HEK293 (cell line): ENCODE results near the gene NIPAL1.

ENCODE experiments used
- CTCF ChIA-PET: fragments of 350-600 bp; formaldehyde crosslinking; extraction: SDS; loops from one replicate; lab custom pipeline; 2021; ENCODE audit warnings: antibody characterized with exemption; lab: Yijun Ruan, JAX
- POLR2A ChIA-PET: fragments of 300-600 bp; formaldehyde crosslinking; extraction: SDS; loops from one replicate; lab custom pipeline; 2020; ENCODE audit warnings: antibody characterized with exemption, inconsistent platforms; lab: Yijun Ruan, JAX
- H3K27ac ChIP-seq: fragments of 200-500 bp; sonication (Bioruptor generic); 2 replicates; pipeline ENCODE4 v1.5.1; 2014; ENCODE audit warnings: low read depth, low read length, control low read depth, inconsistent platforms; ENCODE audit errors: extremely low read depth
- H3K36me3 ChIP-seq, 2 experiments: fragments of 200-500 bp in 1 of 2; sonication (Bioruptor generic) in 1 of 2; 1 replicate in 1 of 2; 2 replicates in 1 of 2; pipeline ENCODE4 v1.5.1; 2014 to 2017; ENCODE audit warnings: inconsistent platforms in 2 of 2, low read length in 2 of 2; ENCODE audit not compliant: control insufficient read depth in 2 of 2, insufficient read depth in 1 of 2
- H3K4me1 ChIP-seq: fragments of 200-500 bp; sonication (Bioruptor generic); 2 replicates; pipeline ENCODE4 v1.5.1; 2014; ENCODE audit warnings: mild to moderate bottlenecking, low read length, inconsistent platforms; ENCODE audit not compliant: control insufficient read depth, insufficient read depth
- H3K4me3 ChIP-seq: 2 replicates; pipeline ENCODE4 v1.5.1; 2011; ENCODE audit warnings: low read depth, mild to moderate bottlenecking, control low read depth, low read length, moderate library complexity
- H3K9me3 ChIP-seq: fragments of 200-500 bp; sonication (Bioruptor generic); 2 replicates; pipeline ENCODE4 v1.5.1; 2014; ENCODE audit warnings: low read depth, low read length, inconsistent platforms; ENCODE audit not compliant: control insufficient read depth, insufficient read depth
- EGR2 ChIP-seq: fragments of 450-650 bp; formaldehyde crosslinking; IDR thresholded peaks from 2 replicates; pipeline ENCODE4 v1.5.1; 2016; ENCODE audit warnings: low read depth, missing biosample characterization, missing genetic modification characterization
- IKZF3 ChIP-seq: fragments of 450-650 bp; IDR thresholded peaks from 2 replicates; pipeline ENCODE4 v1.5.0; 2018; ENCODE audit warnings: missing biosample characterization, mild to moderate bottlenecking, missing genetic modification characterization, moderate library complexity
- KLF10 ChIP-seq: fragments of 450-650 bp; IDR thresholded peaks from 2 replicates; pipeline ENCODE4 v1.5.1; 2018; ENCODE audit warnings: missing biosample characterization, mild to moderate bottlenecking, missing genetic modification characterization
- MEIS1 ChIP-seq: sonication (generic); formaldehyde crosslinking; IDR thresholded peaks from 2 replicates; pipeline ENCODE4 v1.8.1; 2022; ENCODE audit warnings: missing genetic modification reagents, mild to moderate bottlenecking, borderline replicate concordance
- SCRT2 ChIP-seq: fragments of 450-650 bp; formaldehyde crosslinking; IDR thresholded peaks from 2 replicates; pipeline ENCODE4 v1.5.1; 2016; ENCODE audit warnings: missing biosample characterization, missing genetic modification characterization
- TRIM28 ChIP-seq: IDR thresholded peaks from 2 replicates; pipeline ENCODE4 v1.6.1; 2011; ENCODE audit warnings: low read length, control low read depth, borderline replicate concordance
- ZNF114 ChIP-seq: fragments of 450-650 bp; formaldehyde crosslinking; IDR thresholded peaks from 2 replicates; pipeline ENCODE4 v1.5.0; 2017; ENCODE audit warnings: missing biosample characterization, missing genetic modification characterization
- ZNF155 ChIP-seq: fragments of 450-650 bp; formaldehyde crosslinking; IDR thresholded peaks from 2 replicates; pipeline ENCODE4 v1.5.1; 2016; ENCODE audit warnings: missing biosample characterization, missing genetic modification characterization
- ZNF184 ChIP-seq: fragments of 450-650 bp; IDR thresholded peaks from 2 replicates; pipeline ENCODE4 v1.5.1; 2018; ENCODE audit warnings: missing biosample characterization, mild to moderate bottlenecking, missing genetic modification characterization
- ZNF202 ChIP-seq: fragments of 450-650 bp; formaldehyde crosslinking; IDR thresholded peaks from 2 replicates; pipeline ENCODE4 v1.5.1; 2016; ENCODE audit warnings: missing biosample characterization, missing genetic modification characterization, borderline replicate concordance
- ZNF214 ChIP-seq: fragments of 450-650 bp; formaldehyde crosslinking; IDR thresholded peaks from 2 replicates; pipeline ENCODE4 v1.5.1; 2017; ENCODE audit warnings: missing biosample characterization, mild to moderate bottlenecking, missing genetic modification characterization, borderline replicate concordance
- ZNF239 ChIP-seq: fragments of 450-650 bp; formaldehyde crosslinking; IDR thresholded peaks from 2 replicates; pipeline ENCODE4 v1.5.1; 2016; ENCODE audit warnings: missing biosample characterization, missing genetic modification characterization
- ZNF48 ChIP-seq: fragments of 450-650 bp; formaldehyde crosslinking; IDR thresholded peaks from 2 replicates; pipeline ENCODE4 v1.5.1; 2016; ENCODE audit warnings: missing biosample characterization, missing genetic modification characterization
- ZNF501 ChIP-seq: fragments of 450-650 bp; formaldehyde crosslinking; IDR thresholded peaks from 2 replicates; pipeline ENCODE4 v1.5.1; 2016; ENCODE audit warnings: missing biosample characterization, missing genetic modification characterization
- ZNF514 ChIP-seq: fragments of 450-650 bp; formaldehyde crosslinking; IDR thresholded peaks from 2 replicates; pipeline ENCODE4 v1.5.1; 2016; ENCODE audit warnings: missing biosample characterization, missing genetic modification characterization
- ZNF521 ChIP-seq: fragments of 450-650 bp; formaldehyde crosslinking; IDR thresholded peaks from 2 replicates; pipeline ENCODE4 v1.5.1; 2017; ENCODE audit warnings: missing biosample characterization, mild to moderate bottlenecking, missing genetic modification characterization
- ZNF560 ChIP-seq: fragments of 450-650 bp; formaldehyde crosslinking; IDR thresholded peaks from 2 replicates; pipeline ENCODE4 v1.5.1; 2017; ENCODE audit warnings: missing biosample characterization, missing genetic modification characterization, borderline replicate concordance
- ZNF629 ChIP-seq: fragments of 450-650 bp; formaldehyde crosslinking; IDR thresholded peaks from 2 replicates; pipeline ENCODE4 v1.5.1; 2017; ENCODE audit warnings: missing biosample characterization, missing genetic modification characterization
- ZNF658 ChIP-seq: fragments of 450-650 bp; formaldehyde crosslinking; IDR thresholded peaks from 2 replicates; pipeline ENCODE4; 2016; ENCODE audit warnings: missing biosample characterization, missing genetic modification characterization
- ZNF701 ChIP-seq: fragments of 450-650 bp; formaldehyde crosslinking; IDR thresholded peaks from 2 replicates; pipeline ENCODE4 v1.5.1; 2016; ENCODE audit warnings: missing biosample characterization, missing genetic modification characterization
- ZNF76 ChIP-seq: fragments of 450-650 bp; formaldehyde crosslinking; IDR thresholded peaks from 2 replicates; pipeline ENCODE4; 2016; ENCODE audit warnings: low read depth, missing biosample characterization, missing genetic modification characterization, borderline replicate concordance
- ZNF768 ChIP-seq: fragments of 450-650 bp; formaldehyde crosslinking; IDR thresholded peaks from 2 replicates; pipeline ENCODE4 v1.5.1; 2018; ENCODE audit warnings: missing biosample characterization, mild to moderate bottlenecking, missing genetic modification characterization
- TF ChIP-seq, protein P1 (sequence below): fragments of 450-650 bp; formaldehyde crosslinking; IDR thresholded peaks from 2 replicates; pipeline ENCODE4 v1.5.1; 2017; ENCODE audit warnings: missing biosample characterization, missing genetic modification characterization
- TF ChIP-seq, protein P2 (sequence below): fragments of 450-650 bp; formaldehyde crosslinking; optimal IDR thresholded peaks from 2 replicates; pipeline ENCODE3; 2016; ENCODE audit warnings: missing biosample characterization, mild to moderate bottlenecking, missing genetic modification characterization
- TF ChIP-seq, protein P3 (sequence below): fragments of 450-650 bp; formaldehyde crosslinking; IDR thresholded peaks from 2 replicates; pipeline ENCODE4 v1.5.1; 2017; ENCODE audit warnings: missing biosample characterization, mild to moderate bottlenecking, missing genetic modification characterization, moderate library complexity
- TF ChIP-seq, protein P4 (sequence below): fragments of 450-650 bp; formaldehyde crosslinking; IDR thresholded peaks from 2 replicates; pipeline ENCODE4 v1.5.1; 2016; ENCODE audit warnings: missing biosample characterization, missing genetic modification characterization
- TF ChIP-seq, protein P5 (sequence below): fragments of 450-650 bp; formaldehyde crosslinking; IDR thresholded peaks from 2 replicates; pipeline ENCODE4 v1.5.1; 2016; ENCODE audit warnings: missing biosample characterization, missing genetic modification characterization

Gene NIPAL1

DNA sequence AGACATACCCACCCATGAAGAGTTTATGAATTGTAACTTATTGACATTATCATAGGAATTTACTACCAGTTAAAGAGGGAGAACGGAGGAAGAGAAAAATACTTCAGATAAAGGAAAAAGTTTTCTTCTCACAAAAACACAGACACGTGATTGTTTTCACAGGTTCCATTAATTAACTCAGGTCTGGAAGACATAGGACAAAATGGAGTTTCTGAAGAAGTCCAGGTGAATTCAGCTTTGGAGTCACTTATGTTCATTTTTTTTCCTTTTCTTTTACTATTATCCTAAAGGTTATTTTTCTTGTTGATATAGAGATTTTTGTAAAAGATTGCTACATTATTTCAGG is 20.5 kb downstream of the NIPAL1 start:
- no peak overlapping the region for H3K27ac ChIP-seq
- no peaks in the 10 kb centered on the region for H3K4me1 ChIP-seq
- no peaks in the 10 kb centered on the region for H3K9me3 ChIP-seq
- H3K4me3 ChIP-seq, result no peak overlapping the region
- TF ChIP-seq, protein P1, sequence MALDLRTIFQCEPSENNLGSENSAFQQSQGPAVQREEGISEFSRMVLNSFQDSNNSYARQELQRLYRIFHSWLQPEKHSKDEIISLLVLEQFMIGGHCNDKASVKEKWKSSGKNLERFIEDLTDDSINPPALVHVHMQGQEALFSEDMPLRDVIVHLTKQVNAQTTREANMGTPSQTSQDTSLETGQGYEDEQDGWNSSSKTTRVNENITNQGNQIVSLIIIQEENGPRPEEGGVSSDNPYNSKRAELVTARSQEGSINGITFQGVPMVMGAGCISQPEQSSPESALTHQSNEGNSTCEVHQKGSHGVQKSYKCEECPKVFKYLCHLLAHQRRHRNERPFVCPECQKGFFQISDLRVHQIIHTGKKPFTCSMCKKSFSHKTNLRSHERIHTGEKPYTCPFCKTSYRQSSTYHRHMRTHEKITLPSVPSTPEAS (tag by site-specific recombination), result no peak
- no peak for TF ChIP-seq KLF10
- TF ChIP-seq ZNF76 (tag by site-specific recombination), result no peak
- no peak for TF ChIP-seq ZNF239 (tag by site-specific recombination)
- TF ChIP-seq ZNF48, result no peak
- TF ChIP-seq ZNF629, result no peak
- TF ChIP-seq, protein P2, sequence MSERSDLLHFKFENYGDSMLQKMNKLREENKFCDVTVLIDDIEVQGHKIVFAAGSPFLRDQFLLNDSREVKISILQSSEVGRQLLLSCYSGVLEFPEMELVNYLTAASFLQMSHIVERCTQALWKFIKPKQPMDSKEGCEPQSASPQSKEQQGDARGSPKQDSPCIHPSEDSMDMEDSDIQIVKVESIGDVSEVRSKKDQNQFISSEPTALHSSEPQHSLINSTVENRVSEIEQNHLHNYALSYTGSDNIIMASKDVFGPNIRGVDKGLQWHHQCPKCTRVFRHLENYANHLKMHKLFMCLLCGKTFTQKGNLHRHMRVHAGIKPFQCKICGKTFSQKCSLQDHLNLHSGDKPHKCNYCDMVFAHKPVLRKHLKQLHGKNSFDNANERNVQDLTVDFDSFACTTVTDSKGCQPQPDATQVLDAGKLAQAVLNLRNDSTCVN (tag by site-specific recombination), result no peak
- TF ChIP-seq ZNF501 (tag by site-specific recombination), result no peak
- no peak for TF ChIP-seq ZNF768 (tag by site-specific recombination)
- no peak for TF ChIP-seq ZNF184 (tag by site-specific recombination)
- TF ChIP-seq, protein P3, sequence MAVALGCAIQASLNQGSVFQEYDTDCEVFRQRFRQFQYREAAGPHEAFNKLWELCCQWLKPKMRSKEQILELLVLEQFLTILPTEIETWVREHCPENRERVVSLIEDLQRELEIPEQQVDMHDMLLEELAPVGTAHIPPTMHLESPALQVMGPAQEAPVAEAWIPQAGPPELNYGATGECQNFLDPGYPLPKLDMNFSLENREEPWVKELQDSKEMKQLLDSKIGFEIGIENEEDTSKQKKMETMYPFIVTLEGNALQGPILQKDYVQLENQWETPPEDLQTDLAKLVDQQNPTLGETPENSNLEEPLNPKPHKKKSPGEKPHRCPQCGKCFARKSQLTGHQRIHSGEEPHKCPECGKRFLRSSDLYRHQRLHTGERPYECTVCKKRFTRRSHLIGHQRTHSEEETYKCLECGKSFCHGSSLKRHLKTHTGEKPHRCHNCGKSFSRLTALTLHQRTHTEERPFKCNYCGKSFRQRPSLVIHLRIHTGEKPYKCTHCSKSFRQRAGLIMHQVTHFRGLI, result no peak
- TF ChIP-seq SCRT2 (tag by site-specific recombination), result no peak
- no peak for TF ChIP-seq ZNF155 (tag by site-specific recombination)
- TF ChIP-seq, protein P4, sequence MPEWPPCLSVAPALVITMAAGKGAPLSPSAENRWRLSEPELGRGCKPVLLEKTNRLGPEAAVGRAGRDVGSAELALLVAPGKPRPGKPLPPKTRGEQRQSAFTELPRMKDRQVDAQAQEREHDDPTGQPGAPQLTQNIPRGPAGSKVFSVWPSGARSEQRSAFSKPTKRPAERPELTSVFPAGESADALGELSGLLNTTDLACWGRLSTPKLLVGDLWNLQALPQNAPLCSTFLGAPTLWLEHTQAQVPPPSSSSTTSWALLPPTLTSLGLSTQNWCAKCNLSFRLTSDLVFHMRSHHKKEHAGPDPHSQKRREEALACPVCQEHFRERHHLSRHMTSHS (tag by site-specific recombination), result no peak
- TF ChIP-seq ZNF521 (tag by site-specific recombination), result no peak
- TF ChIP-seq TRIM28, result no peak
- TF ChIP-seq ZNF514 (tag by site-specific recombination), result no peak
- TF ChIP-seq ZNF214, result no peak
- TF ChIP-seq, all 188 proteins: peak for 0
- H3K36me3 ChIP-seq, result peaks cover 0 to 24% of the 10 kb centered on the region in 2 experiments; a peak in 1 of 3 replicates
- CTCF ChIA-PET, result no interaction called here
- POLR2A ChIA-PET, result no interaction called here

DNA sequence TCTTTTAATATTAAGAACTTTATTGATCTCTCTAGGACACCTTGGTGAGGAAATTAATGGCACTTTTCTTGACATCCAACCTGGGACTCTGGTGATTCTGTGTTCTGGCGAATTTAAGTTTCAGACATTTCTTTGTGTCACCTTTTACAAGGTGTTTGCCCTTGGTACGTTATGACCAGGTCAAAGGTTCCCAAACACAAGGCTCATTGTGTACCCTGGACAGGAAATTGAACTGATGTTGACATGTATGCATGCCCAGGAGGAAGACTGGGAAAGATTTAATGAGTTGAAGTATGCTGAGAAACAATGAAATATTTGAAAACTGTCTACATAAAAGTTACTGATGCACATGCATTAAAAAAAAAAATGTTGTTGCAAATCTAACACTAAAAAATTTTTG is 22.1 kb downstream of the NIPAL1 start:
- no peak for TF ChIP-seq ZNF658 (tag by site-specific recombination)
- TF ChIP-seq MEIS1 (CRISPR knock-in tag), result no peak
- no peak for TF ChIP-seq EGR2 (tag by site-specific recombination)
- TF ChIP-seq ZNF114, result no peak
- no peak for TF ChIP-seq ZNF560 (tag by site-specific recombination)
- TF ChIP-seq, protein P5, sequence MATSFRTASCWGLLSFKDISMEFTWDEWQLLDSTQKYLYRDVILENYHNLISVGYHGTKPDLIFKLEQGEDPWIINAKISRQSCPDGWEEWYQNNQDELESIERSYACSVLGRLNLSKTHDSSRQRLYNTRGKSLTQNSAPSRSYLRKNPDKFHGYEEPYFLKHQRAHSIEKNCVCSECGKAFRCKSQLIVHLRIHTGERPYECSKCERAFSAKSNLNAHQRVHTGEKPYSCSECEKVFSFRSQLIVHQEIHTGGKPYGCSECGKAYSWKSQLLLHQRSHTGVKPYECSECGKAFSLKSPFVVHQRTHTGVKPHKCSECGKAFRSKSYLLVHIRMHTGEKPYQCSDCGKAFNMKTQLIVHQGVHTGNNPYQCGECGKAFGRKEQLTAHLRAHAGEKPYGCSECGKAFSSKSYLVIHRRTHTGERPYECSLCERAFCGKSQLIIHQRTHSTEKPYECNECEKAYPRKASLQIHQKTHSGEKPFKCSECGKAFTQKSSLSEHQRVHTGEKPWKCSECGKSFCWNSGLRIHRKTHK (tag by site-specific recombination), result no peak
- no peak for TF ChIP-seq ZNF701 (tag by site-specific recombination)
- no peak for TF ChIP-seq ZNF202 (tag by site-specific recombination)
- TF ChIP-seq IKZF3 (tag by site-specific recombination), result no peak
- Histone ChIP-seq H3K27ac (no peak overlapping the region), H3K36me3 (peaks cover 0 to 19% of the 10 kb centered on the region in 2 experiments; a peak in 1 of 3 replicates), H3K4me3 (no peak overlapping the region), H3K4me1 (no peaks in the 10 kb centered on the region), H3K9me3 (no peaks in the 10 kb centered on the region)
- ChIA-PET CTCF (interaction anchor here (0.6 kb wide), 1 partner anchor 39 kb away, joined by 3 read pairs; no protein-coding TSS in a partner anchor), POLR2A (no interaction called here)
